Fibroblast of pulmonary artery (primary cell): ENCODE data around the gene POLR1E.

Source experiments
- DNase-seq: peaks from one replicate; pipeline ENCODE4 v3.0.0-alpha.2; 2010; ENCODE audit warnings: low read depth
- H3K4me3 ChIP-seq: replicated peaks from 2 replicates; pipeline ENCODE4 v1.5.1; 2011; ENCODE audit warnings: low read depth, mild to moderate bottlenecking, control low read depth, low read length, moderate library complexity
- TF ChIP-seq, protein P1 (sequence below): IDR thresholded peaks from 2 replicates; pipeline ENCODE4 v1.5.1; 2011; ENCODE audit warnings: mild to moderate bottlenecking, control low read depth, low read length, inconsistent platforms; ENCODE audit errors: missing control alignments

POLR1E gene

DNA sequence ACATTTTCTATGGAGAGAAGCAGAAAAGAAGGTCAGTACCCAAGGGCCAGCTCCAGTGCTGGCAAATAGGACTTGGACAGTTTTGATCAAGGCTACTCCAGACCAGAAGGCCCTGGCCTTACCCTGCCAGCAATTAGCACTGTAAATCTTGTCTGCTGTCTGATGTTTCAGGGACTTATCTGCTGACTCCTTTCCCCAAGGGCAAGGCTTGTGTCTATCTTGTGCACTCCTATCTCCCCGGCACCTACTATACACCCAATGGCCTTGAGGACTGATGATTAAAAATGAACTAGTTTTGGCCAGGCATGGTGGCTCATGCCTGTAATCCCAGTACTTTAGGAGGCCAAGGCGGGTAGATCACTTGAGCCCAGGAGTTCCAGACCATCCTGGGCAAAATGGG lies 37.2 kb downstream of the POLR1E start:
- no peak overlapping the region for H3K4me3 ChIP-seq
- no peak for DNase-seq
- TF ChIP-seq, protein P1, sequence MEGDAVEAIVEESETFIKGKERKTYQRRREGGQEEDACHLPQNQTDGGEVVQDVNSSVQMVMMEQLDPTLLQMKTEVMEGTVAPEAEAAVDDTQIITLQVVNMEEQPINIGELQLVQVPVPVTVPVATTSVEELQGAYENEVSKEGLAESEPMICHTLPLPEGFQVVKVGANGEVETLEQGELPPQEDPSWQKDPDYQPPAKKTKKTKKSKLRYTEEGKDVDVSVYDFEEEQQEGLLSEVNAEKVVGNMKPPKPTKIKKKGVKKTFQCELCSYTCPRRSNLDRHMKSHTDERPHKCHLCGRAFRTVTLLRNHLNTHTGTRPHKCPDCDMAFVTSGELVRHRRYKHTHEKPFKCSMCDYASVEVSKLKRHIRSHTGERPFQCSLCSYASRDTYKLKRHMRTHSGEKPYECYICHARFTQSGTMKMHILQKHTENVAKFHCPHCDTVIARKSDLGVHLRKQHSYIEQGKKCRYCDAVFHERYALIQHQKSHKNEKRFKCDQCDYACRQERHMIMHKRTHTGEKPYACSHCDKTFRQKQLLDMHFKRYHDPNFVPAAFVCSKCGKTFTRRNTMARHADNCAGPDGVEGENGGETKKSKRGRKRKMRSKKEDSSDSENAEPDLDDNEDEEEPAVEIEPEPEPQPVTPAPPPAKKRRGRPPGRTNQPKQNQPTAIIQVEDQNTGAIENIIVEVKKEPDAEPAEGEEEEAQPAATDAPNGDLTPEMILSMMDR, result no peak

DNA sequence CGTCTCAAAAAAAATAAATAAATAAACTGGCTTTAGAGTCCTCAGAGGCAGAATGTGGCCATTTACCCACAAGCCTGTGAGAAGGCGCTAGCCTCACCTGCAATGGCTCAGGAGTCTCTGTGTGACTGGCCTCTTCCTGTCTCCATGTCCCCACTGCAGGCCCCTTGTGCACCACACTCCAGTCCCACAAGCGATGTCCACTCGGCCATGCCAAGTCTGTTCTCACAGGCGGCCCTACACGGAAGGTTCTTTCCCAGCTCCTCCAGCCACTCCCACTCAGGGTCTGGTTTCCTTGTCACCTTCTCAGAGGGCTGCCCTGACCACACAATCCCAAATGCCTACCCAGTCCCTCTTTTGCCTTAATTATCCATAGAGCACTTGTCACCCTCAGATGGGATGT lies 38.2 kb downstream of the POLR1E start:
- no peak for DNase-seq
- TF ChIP-seq, protein P1, result no peak
- no peak overlapping the region for H3K4me3 ChIP-seq

DNA sequence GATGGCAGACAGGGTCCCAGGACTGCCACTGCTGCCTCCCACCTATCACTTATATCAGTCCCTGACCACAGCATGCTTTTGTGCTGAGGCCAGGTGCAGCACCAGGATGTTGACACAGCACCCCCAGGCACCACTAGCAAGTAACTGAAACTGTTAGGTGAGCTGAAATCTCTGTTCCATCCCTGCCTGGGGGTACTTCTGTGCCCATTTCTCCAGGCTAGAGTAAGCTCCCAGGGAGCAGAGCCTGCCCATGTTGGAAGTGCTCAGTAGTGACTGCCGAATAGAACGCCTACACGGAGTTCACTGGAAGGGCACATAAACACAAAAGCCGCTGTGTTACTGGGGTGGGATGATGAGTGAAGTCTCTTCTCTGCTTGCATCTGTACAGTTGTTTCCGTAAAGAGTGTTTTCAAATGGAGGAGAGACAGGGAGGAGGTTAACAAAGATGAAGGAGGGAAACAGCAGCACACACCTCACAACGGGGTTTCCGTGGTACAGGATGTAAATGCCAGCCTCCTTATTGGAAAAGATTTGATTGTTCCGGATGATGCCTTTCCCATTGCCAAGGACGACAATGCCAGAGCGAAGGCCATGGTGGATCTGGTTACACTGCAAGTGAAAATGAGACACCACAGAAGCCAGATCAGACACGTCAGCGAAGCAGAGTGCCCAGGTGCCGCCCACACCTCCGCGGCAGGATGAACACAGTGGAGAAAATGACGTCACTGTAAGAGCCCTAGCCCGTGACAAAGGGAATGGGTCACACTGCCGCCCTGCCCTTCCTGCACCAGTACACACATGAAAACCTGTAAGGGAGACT lies 43.1 kb downstream of the POLR1E start:
- H3K4me3 ChIP-seq, result no peak overlapping the region
- no peak for DNase-seq
- TF ChIP-seq, protein P1, result no peak

DNA sequence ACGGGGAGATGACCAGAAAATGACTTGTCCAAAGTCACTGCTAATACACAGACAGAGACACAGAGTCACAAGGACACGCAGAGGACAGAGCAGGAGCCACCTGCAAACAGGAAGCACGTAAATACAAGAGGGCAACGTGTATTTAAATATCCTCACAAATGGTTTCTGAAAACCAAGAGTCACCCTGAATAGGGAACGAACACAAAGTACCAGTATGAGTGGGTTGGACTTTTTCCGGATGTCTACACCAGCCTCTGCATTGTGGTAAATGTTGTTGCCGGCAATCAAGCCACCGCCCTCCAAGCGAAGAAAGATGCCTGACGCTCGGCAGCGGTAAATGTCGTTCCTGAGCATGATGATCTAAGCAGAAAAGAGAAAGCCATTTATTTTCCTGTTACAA lies 46.0 kb downstream of the POLR1E start:
- no peak for DNase-seq
- no peak overlapping the region for H3K4me3 ChIP-seq
- TF ChIP-seq, protein P1, result no peak

DNA sequence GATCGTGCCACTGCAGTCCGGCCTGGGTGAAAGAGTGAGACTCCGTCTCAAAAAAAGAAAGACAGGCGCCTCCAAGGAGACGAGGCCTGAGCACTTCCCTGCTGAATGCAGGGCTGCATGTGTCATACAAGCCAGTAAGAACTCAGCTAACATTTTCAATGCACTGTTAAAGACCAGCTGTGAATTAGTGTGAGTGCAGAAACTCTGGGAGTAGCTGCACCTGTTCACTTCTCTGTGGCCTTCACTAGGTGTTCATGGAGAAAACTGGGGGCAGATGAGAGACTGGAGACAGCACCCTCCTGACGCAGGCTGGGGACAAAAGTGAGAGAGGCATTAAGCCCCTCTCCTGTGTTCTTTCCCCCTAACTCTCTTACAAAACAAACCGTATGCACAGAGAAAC lies 48.7 kb downstream of the POLR1E start:
- no peak for DNase-seq
- no peak overlapping the region for H3K4me3 ChIP-seq
- TF ChIP-seq, protein P1, result no peak

DNA sequence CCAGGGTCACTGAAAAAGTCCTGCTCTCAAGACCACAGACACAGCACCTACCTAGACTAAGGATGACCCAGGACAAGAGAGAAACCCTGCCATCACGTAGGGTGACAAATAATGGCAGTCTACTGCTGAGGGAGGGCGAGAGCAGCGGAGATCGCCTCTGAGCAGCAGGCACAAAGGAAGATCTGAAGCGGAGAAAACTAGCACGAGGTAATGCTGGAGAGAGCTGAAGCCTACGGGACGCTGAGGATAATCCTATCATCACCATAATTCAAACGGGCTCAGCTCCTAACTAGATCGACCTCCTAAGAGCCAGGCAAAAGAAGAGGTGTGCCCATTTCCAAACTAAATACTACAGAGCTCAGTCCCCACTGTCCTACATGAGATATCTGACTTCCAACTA lies 49.2 kb downstream of the POLR1E start:
- TF ChIP-seq, protein P1, result no peak
- DNase-seq, result no peak
- H3K4me3 ChIP-seq, result no peak overlapping the region

DNA sequence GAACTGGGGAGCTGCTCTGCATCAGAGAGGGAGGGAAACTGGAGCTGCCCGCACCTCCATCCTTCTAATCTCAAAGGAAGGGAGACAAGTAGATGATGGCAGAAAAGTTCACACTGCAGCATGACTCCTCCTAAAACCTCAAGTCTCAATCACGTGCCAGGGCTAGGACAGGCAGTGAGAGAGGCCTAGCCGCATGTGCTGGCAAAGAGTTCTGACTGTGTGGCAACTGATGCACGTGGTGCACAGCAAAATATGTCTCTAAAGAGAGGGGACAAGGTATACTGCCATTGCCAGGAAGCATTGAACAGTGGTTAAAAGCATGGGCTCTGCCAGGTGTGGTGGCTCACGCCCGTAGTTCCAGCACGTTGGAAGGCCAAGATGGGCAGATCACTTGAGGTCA lies 52.4 kb downstream of the POLR1E start:
- no peak for DNase-seq
- TF ChIP-seq, protein P1, result no peak
- no peak overlapping the region for H3K4me3 ChIP-seq
